ENCODE data around the gene GUSB.

GRCh38 chr7:65981965-65982792 is at the start of gene GUSB:
- TF ChIP-seq POLR2A (IDR thresholded peaks at IDR 0.05; ENCODE audit: low read depth, low read length) (peak; percentile 91), POLR2AphosphoS5 (IDR thresholded peaks at IDR 0.05; ENCODE audit: low read depth, low read length) (peak; percentile 76), TAF1 (IDR thresholded peaks at IDR 0.05; ENCODE audit: borderline replicate concordance, low read depth, low read length) (peak; percentile 76; the same call in 1 of the 2 replicates)
